ENCODE measurements around the gene ZFPL1.
A peak's percentile ranks its signal among the peaks of the same experiment; 100 is the strongest.

Gene ZFPL1

GRCh38 chr11:65095974-65096806 is 12.2 kb downstream of the ZFPL1 start, which contains the start of gene VPS51:
VPS51 (plus strand) TSS chr11:65096214; CDS start chr11:65096251, 37 bp downstream.
- peak; percentile 74 for DNase-seq (ENCODE audit: low read depth)

- no peak for DNase-seq (ENCODE audit: low read depth)
Observed at GRCh38 chr11:65096926-65097325, 12.9 kb downstream of the ZFPL1 start.

- no peak for DNase-seq (ENCODE audit: low read depth)
Observed at GRCh38 chr11:65100674-65101350, 16.8 kb downstream of the ZFPL1 start.

- no peak for DNase-seq (ENCODE audit: low read depth)
Observed at GRCh38 chr11:65102142-65103095, 18.4 kb downstream of the ZFPL1 start.

- DNase-seq (ENCODE audit: low read depth), result no peak
Observed at GRCh38 chr11:65103476-65103875, 19.5 kb downstream of the ZFPL1 start.

GRCh38 chr11:65104628-65105027 is 20.6 kb downstream of the ZFPL1 start:
- DNase-seq (ENCODE audit: low read depth), result no peak

- DNase-seq (ENCODE audit: low read depth), result no peak
Observed at GRCh38 chr11:65107078-65107477, 23.1 kb downstream of the ZFPL1 start.

GRCh38 chr11:65107751-65108468 is 23.9 kb downstream of the ZFPL1 start:
- DNase-seq (ENCODE audit: low read depth), result no peak

- DNase-seq (ENCODE audit: low read depth), result no peak
Observed at GRCh38 chr11:65108469-65109123, 24.6 kb downstream of the ZFPL1 start.

- DNase-seq (ENCODE audit: low read depth), result no peak
Observed at GRCh38 chr11:65109231-65110198, 25.5 kb downstream of the ZFPL1 start.

GRCh38 chr11:65110354-65110861 is 26.4 kb downstream of the ZFPL1 start:
- DNase-seq (ENCODE audit: low read depth), result peak; percentile 78

GRCh38 chr11:65111159-65111743 is 27.2 kb downstream of the ZFPL1 start:
- DNase-seq (ENCODE audit: low read depth), result no peak

GRCh38 chr11:65111744-65112545 is 27.9 kb downstream of the ZFPL1 start, which contains the start of gene TM7SF2:
TM7SF2 (plus strand) TSS chr11:65111872; CDS start chr11:65112016, 144 bp downstream.
- DNase-seq (ENCODE audit: low read depth), result peak; percentile 92

GRCh38 chr11:65112546-65113360 is 28.7 kb downstream of the ZFPL1 start:
- peak; percentile 49 for DNase-seq (ENCODE audit: low read depth)

- no peak for DNase-seq (ENCODE audit: low read depth)
Observed at GRCh38 chr11:65113361-65113756, 29.3 kb downstream of the ZFPL1 start.

GRCh38 chr11:65113839-65114238 is 29.8 kb downstream of the ZFPL1 start:
- DNase-seq (ENCODE audit: low read depth), result no peak

- no peak for DNase-seq (ENCODE audit: low read depth)
Observed at GRCh38 chr11:65114538-65115171, 30.6 kb downstream of the ZFPL1 start.
